ENCODE results near the gene ADAMTSL1.

DNA sequence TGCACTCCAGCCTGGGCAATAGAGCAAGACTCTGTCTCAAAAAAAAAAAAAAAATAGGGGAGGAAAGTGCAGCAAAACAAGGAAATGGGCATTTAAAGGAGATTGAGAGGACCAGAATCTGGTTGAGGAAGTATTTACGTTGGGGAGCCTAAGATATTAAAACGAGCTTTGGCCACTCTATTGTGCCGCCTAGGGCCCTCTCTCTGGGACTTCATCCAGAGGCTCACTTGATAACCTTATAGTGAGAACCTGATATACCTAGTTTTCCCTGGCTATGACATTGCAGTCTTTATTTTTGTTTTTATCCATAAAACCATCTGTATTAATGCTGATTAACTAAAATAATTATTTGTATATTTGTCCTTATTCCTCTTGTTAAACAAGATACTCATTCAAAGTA is 345.5 kb downstream of the ADAMTSL1 start:
- TF ChIP-seq POLR2AphosphoS5 (IDR thresholded peaks at IDR 0.05) (no peak), POLR2A (IDR thresholded peaks at IDR 0.05) (no peak)
